Measurements from ENCODE around the gene SEPTIN10. TPM values are rescaled to one million over a fixed set of nuclear protein-coding genes. Genes with fewer than 3 reads are reported as not detected.
"Not testable (repeated sequence)": the region's sequence is repeated elsewhere in the genome, so short reads cannot be mapped to it uniquely, and the experiment has no call there.

The SEPTIN10 gene
- total and polyA plus RNA-seq, 7 experiments from 2014 or later: 0.53 to 5.9 (median 2.0) TPM

DNA sequence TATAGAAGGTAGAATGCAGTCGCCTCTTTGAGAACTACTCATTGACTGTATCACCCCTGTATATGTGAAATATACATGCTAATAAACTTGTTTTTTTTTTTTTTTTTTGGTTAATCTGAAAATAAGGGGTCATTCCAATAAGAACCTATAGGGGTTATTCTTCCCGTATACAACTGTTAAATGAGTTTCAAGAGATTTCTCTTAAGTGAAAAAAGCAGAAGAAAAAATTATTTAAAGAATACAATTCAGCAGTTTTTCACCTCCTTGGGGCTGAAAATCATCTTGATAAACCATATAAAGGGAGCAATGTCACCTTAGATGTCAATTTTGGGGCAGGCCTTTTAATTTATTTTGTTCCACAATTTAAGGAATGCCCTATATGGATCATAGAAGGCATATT lies 66.5 kb downstream of the SEPTIN10 start:
- H3K4me1 Mint-ChIP-seq: no peaks in the 10 kb centered on the region
- Histone ChIP-seq H3K36me3 (ENCODE audit: control insufficient read depth in 2 of 3, insufficient read depth in 3 of 3, low read length in 3 of 3) (no peaks in the 10 kb centered on the region), H3K9me3 (ENCODE audit: control insufficient read depth in 2 of 3, low read length in 3 of 3) (no peaks in the 10 kb centered on the region), H3K4me3 (ENCODE audit: low read length) (no peak overlapping the region), H3K27me3 (ENCODE audit: control insufficient read depth in 2 of 2, insufficient read depth in 2 of 2, low read length in 2 of 2) (no peaks in the 10 kb centered on the region), H3K4me1 (ENCODE audit: control insufficient read depth in 2 of 2, insufficient read depth in 2 of 2, low read length in 2 of 2) (no peaks in the 10 kb centered on the region), H3K27ac (ENCODE audit: low read depth, low read length) (no peak overlapping the region)
- intact Hi-C loops (cut with micrococcal nuclease): loop anchor here in 1 of 2 donors (5.0 kb wide), 1 partner anchor 170 kb away; no protein-coding TSS in a partner anchor
- H3K27me3 Mint-ChIP-seq: peaks cover 0 to 21% (median 0%) of the 10 kb centered on the region in 5 donors
- ATAC-seq (no peak), DNase-seq (no peak)
- H3K36me3 Mint-ChIP-seq: no peaks in the 10 kb centered on the region
- H3K4me3 Mint-ChIP-seq: no peak overlapping the region
- no peak overlapping the region for H3K27ac Mint-ChIP-seq
- no peaks in the 10 kb centered on the region for H3K9me3 Mint-ChIP-seq
- POLR2A ChIA-PET: no interaction called here
- CTCF ChIA-PET: interaction anchor here (1.1 to 1.6 kb wide), 2 partner anchors 700 to 703 kb away, joined by 3 to 6 read pairs; no protein-coding TSS in a partner anchor

DNA sequence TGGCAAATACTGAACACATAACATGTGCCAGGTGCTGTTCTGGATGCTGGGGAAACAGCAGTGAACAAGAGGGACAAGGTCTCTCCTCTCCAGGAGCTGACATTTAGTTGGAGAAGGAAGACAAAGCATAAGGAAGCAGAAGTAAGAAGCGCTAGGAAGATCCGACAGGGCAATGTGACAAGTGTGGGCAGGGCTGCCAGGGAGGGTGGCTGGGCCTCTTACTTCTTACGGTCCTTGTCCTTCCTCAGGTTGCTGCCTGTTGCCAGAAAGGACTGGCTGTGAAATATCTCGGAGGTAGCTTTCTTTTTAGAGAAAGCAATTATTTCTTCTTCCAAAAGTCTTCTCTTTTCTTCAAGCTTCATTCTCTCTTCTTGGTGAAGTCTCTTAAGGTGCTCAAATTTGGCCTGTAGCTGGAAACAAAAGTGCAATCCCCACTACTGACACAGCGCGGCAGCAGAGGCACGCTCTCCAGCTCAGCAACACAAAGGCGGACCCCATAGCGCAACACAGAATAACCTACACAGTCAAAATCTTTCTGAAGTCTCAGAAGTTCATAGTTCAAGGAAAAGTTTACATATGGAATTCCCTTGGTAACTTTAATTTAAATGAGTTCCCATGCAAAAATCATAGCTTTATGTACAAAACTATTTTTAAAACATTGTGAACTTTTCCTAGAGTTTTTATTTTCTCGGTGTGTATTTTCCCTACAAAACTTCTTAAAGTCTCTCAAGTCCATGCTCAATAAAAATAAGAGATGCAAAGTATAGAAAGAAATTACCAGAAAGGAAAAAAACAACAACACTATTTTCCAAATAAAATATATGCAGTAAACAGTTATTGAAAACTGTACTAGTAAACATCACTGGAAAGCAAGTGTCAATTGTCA lies 67.7 kb downstream of the SEPTIN10 start:
- Mint-ChIP-seq H3K4me3 (no peak overlapping the region), H3K4me1 (no peaks in the 10 kb centered on the region), H3K9me3 (no peaks in the 10 kb centered on the region), H3K36me3 (no peaks in the 10 kb centered on the region), H3K27ac (no peak overlapping the region), H3K27me3 (peaks cover 0 to 26% (median 0%) of the 10 kb centered on the region in 5 donors)
- POLR2A ChIA-PET: no interaction called here
- Histone ChIP-seq H3K9me3 (ENCODE audit: control insufficient read depth in 2 of 3, low read length in 3 of 3) (no peaks in the 10 kb centered on the region), H3K4me3 (ENCODE audit: low read length) (no peak overlapping the region), H3K4me1 (ENCODE audit: control insufficient read depth in 2 of 2, insufficient read depth in 2 of 2, low read length in 2 of 2) (no peaks in the 10 kb centered on the region), H3K27ac (ENCODE audit: low read depth, low read length) (no peak overlapping the region), H3K27me3 (ENCODE audit: control insufficient read depth in 2 of 2, insufficient read depth in 2 of 2, low read length in 2 of 2) (no peaks in the 10 kb centered on the region), H3K36me3 (ENCODE audit: control insufficient read depth in 2 of 3, insufficient read depth in 3 of 3, low read length in 3 of 3) (no peaks in the 10 kb centered on the region)
- CTCF ChIA-PET: interaction anchor here (0.6 to 2.1 kb wide), 11 partner anchors 10 to 702 kb away, joined by 3 to 10 read pairs (median 3); no protein-coding TSS in a partner anchor
- intact Hi-C loops (cut with micrococcal nuclease): loop anchor here in 1 of 2 donors (1.0 to 5.0 kb wide), 2 partner anchors 171 to 418 kb away; no protein-coding TSS in a partner anchor
- peak; percentile 82 for ATAC-seq
- DNase-seq: peak; percentile 26 to 55 (median 48)

DNA sequence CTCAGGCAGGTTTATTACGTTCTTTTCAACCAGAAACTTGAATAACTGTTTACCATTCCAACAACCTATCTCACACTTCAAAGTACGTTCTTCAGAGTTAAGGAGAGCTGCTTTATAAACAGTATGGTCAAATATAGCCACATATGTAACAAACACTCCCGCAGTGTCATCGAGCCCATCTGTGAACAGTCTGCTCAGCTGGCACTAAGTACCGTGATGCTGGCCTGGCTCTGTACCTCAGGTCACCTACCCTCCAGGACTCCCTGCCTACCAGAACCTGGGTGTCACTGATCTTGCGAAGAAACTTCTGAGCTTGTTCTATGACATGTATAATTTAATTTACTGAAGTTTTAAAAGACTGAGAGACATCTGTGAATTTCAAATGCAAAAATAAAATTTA lies 71.4 kb downstream of the SEPTIN10 start:
- H3K9me3 ChIP-seq (ENCODE audit: control insufficient read depth in 2 of 3, low read length in 3 of 3): no peaks in the 10 kb centered on the region
- no peak overlapping the region for H3K4me3 ChIP-seq (ENCODE audit: low read length)
- no peaks in the 10 kb centered on the region for H3K4me1 ChIP-seq (ENCODE audit: control insufficient read depth in 2 of 2, insufficient read depth in 2 of 2, low read length in 2 of 2)
- ChIA-PET CTCF (no interaction called here), POLR2A (interaction anchor here (0.6 kb wide), 1 partner anchor 1178 kb away, joined by 3 read pairs; no protein-coding TSS in a partner anchor)
- H3K27me3 Mint-ChIP-seq: peaks cover 0 to 28% (median 5%) of the 10 kb centered on the region in 5 donors
- no peak for ATAC-seq
- no peak overlapping the region for H3K27ac Mint-ChIP-seq
- no peak overlapping the region for H3K27ac ChIP-seq (ENCODE audit: low read depth, low read length)
- no peaks in the 10 kb centered on the region for H3K36me3 ChIP-seq (ENCODE audit: control insufficient read depth in 2 of 3, insufficient read depth in 3 of 3, low read length in 3 of 3)
- H3K36me3 Mint-ChIP-seq: no peaks in the 10 kb centered on the region
- H3K9me3 Mint-ChIP-seq: no peaks in the 10 kb centered on the region
- intact Hi-C loops (cut with micrococcal nuclease): no loop called here
- no peaks in the 10 kb centered on the region for H3K27me3 ChIP-seq (ENCODE audit: control insufficient read depth in 2 of 2, insufficient read depth in 2 of 2, low read length in 2 of 2)
- H3K4me1 Mint-ChIP-seq: no peaks in the 10 kb centered on the region
- DNase-seq: no peak
- H3K4me3 Mint-ChIP-seq: no peak overlapping the region

DNA sequence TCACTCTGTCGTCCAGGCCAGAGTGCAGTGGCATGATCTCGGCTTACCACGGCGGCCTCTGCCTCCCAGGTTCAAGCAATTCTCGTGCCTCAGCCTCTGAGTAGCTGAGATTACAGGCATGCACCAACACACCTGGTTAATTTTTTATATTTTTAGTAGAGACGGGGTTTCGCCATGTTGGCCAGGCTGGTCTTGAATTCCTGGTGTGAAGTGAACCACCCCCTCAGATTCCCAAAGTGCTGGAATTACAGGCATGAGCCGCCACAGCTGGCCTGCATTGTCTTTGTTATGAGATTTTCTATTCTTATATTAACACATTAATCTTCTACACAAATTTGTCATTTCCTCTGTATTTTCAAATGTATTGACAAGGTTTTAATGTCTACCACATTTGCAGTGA lies 75.2 kb downstream of the SEPTIN10 start:
- no peaks in the 10 kb centered on the region for H3K36me3 ChIP-seq (ENCODE audit: control insufficient read depth in 2 of 3, insufficient read depth in 3 of 3, low read length in 3 of 3)
- no peaks in the 10 kb centered on the region for H3K9me3 ChIP-seq (ENCODE audit: control insufficient read depth in 2 of 3, low read length in 3 of 3)
- Mint-ChIP-seq H3K36me3 (no peaks in the 10 kb centered on the region), H3K27me3 (peaks cover 0 to 29% (median 5%) of the 10 kb centered on the region in 5 donors), H3K9me3 (peaks cover 0 to 4% (median 0%) of the 10 kb centered on the region in 11 donors), H3K4me3 (no peak overlapping the region), H3K27ac (no peak overlapping the region), H3K4me1 (no peaks in the 10 kb centered on the region)
- H3K4me1 ChIP-seq (ENCODE audit: control insufficient read depth in 2 of 2, insufficient read depth in 2 of 2, low read length in 2 of 2): no peaks in the 10 kb centered on the region
- no peak overlapping the region for H3K4me3 ChIP-seq (ENCODE audit: low read length)
- intact Hi-C loops (cut with micrococcal nuclease): no loop called here
- ChIA-PET CTCF (no interaction called here), POLR2A (no interaction called here)
- ATAC-seq: no peak
- H3K27me3 ChIP-seq (ENCODE audit: control insufficient read depth in 2 of 2, insufficient read depth in 2 of 2, low read length in 2 of 2): no peaks in the 10 kb centered on the region
- no peak overlapping the region for H3K27ac ChIP-seq (ENCODE audit: low read depth, low read length)
- DNase-seq: no peak

DNA sequence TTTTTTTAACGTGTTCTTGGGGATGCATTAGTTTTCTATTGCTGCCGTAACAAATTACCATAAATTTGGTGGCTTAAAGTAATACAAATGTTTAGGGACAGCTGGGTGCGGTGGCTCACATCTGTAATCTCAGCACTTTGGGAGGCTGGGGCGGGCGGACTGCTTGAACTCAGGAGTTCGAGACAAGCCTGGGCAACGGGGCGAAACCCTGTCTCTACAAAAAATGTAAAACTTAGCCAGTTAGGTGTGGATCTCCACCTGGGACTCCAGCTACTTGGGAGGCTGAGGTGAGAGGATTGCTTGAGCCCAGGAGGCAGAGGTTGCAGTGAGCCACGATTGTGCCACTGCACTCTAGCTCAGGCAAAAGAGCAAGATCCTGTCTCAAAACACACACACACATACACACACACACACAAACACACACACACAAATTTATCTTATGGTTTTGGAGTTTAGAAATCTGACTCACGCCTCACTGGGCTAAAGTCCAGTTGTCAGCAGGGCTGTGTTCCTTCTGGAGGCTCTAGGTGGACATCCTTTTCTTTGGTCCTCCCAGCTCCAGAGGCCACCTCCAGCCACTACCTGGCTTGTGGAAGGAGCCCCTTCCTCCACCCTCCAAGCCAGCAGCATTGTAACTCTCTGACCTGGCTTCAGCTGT lies 76.1 kb downstream of the SEPTIN10 start:
- no peaks in the 10 kb centered on the region for H3K4me1 ChIP-seq (ENCODE audit: control insufficient read depth in 2 of 2, insufficient read depth in 2 of 2, low read length in 2 of 2)
- peaks cover 0 to 29% (median 5%) of the 10 kb centered on the region in 5 donors for H3K27me3 Mint-ChIP-seq
- H3K4me3 Mint-ChIP-seq: no peak overlapping the region
- intact Hi-C loops (cut with micrococcal nuclease): no loop called here
- no peaks in the 10 kb centered on the region for H3K36me3 Mint-ChIP-seq
- no peaks in the 10 kb centered on the region for H3K36me3 ChIP-seq (ENCODE audit: control insufficient read depth in 2 of 3, insufficient read depth in 3 of 3, low read length in 3 of 3)
- ChIA-PET POLR2A (no interaction called here), CTCF (no interaction called here)
- ATAC-seq (no peak), DNase-seq (no peak)
- no peak overlapping the region for H3K27ac ChIP-seq (ENCODE audit: low read depth, low read length)
- H3K27me3 ChIP-seq (ENCODE audit: control insufficient read depth in 2 of 2, insufficient read depth in 2 of 2, low read length in 2 of 2): no peaks in the 10 kb centered on the region
- H3K4me1 Mint-ChIP-seq: no peaks in the 10 kb centered on the region
- no peak overlapping the region for H3K27ac Mint-ChIP-seq
- no peaks in the 10 kb centered on the region for H3K9me3 ChIP-seq (ENCODE audit: control insufficient read depth in 2 of 3, low read length in 3 of 3)
- no peak overlapping the region for H3K4me3 ChIP-seq (ENCODE audit: low read length)
- H3K9me3 Mint-ChIP-seq: peaks cover 0 to 4% (median 0%) of the 10 kb centered on the region in 11 donors

DNA sequence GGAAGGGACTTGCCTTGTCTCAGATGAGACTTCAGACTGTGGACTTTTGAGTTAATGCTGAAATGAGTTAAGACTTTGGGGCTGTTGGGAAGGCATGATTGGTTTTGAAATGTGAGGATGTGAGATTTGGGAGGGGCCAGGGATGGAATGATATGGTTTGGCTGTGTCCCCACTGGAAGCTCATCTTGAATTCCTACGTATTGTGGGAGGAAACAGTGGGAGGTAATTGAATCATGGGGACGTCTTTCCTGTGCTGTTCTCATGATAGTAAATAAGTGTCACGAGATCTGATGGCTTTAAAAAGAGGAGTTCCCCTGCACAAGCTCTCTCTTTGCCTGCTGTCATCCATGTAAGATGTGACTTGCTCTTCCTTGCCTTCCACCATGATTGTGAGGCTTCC lies 77.2 kb downstream of the SEPTIN10 start:
- intact Hi-C loops (cut with micrococcal nuclease); H3K27me3 ChIP-seq (ENCODE audit: control insufficient read depth in 2 of 2, insufficient read depth in 2 of 2, low read length in 2 of 2); POLR2A ChIA-PET; H3K4me3 Mint-ChIP-seq; H3K4me1 Mint-ChIP-seq; H3K9me3 ChIP-seq (ENCODE audit: control insufficient read depth in 2 of 3, low read length in 3 of 3); H3K27ac ChIP-seq (ENCODE audit: low read depth, low read length); H3K27ac Mint-ChIP-seq; H3K4me3 ChIP-seq (ENCODE audit: low read length); ATAC-seq; H3K36me3 Mint-ChIP-seq; CTCF ChIA-PET; H3K4me1 ChIP-seq (ENCODE audit: control insufficient read depth in 2 of 2, insufficient read depth in 2 of 2, low read length in 2 of 2); H3K9me3 Mint-ChIP-seq; DNase-seq; H3K36me3 ChIP-seq (ENCODE audit: control insufficient read depth in 2 of 3, insufficient read depth in 3 of 3, low read length in 3 of 3): not testable (repeated sequence)
- H3K27me3 Mint-ChIP-seq: peaks cover 0 to 26% (median 5%) of the 10 kb centered on the region in 5 donors
